Measurements from ENCODE around the gene ARL6IP1. TPM values are rescaled to one million over a fixed set of nuclear protein-coding genes. Genes with fewer than 3 reads are reported as not detected.
"Not testable (repeated sequence)": the region's sequence is repeated elsewhere in the genome, so short reads cannot be mapped to it uniquely, and the experiment has no call there.

Gene ARL6IP1
- total RNA-seq, 2 donors from 2014 or later = 120 to 133 TPM

DNA sequence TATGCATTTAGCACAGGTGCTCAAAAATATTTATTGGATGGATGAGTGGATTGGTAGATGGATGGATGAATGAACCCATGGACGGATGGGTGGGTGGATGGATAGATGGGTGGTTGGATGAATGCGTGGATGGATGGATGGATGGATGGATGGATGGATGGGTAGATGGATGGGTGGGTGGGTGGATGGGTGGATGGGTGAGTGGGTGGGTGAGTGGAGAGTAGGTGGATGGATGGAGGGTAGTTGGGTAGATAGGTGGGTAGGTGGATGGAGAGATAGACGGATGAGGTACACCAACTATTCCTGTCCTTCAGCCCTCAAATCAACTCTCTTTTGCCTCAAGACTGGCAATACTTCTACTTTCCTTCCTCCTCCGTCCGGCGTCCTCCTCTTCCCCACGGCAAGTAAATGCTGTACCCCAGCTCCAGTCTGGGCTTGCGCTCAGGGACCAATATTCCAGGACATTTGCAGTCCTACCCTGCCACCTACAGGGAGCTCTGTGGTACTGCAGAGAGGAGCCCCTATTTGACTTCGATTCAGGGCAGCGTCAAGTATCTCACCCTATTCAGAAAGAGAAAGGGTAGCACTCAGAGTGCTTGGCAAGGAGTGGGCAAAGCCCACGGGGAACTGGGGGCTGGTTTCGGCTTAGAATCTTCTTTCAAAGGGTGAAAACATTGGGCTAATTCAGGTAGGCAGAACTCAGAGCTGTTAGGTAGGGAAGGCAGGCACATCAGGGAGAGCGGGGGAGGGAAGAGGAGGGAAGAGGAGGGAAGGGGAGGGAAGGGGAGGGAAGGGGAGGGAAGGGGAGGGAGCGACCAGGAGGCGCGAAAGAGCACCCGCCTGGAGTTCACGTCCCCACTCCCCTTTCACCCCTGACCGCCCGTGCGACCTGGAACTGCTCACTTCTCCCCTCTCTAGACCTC lies 41.5 kb downstream of the ARL6IP1 start:
- H3K36me3 Mint-ChIP-seq (ENCODE audit: low read depth); H3K9me3 Mint-ChIP-seq; H3K27ac Mint-ChIP-seq; H3K27me3 Mint-ChIP-seq: not testable (repeated sequence)
- peak overlapping the region; percentile 11 for H3K4me3 Mint-ChIP-seq
- ATAC-seq (replicated peaks) = peak; percentile 52
- peaks cover 15% of the 10 kb centered on the region for H3K4me1 Mint-ChIP-seq

GRCh38 chr16:18757960-18758660 lies 43.2 kb downstream of the ARL6IP1 start:
- H3K27ac Mint-ChIP-seq; H3K9me3 Mint-ChIP-seq; H3K36me3 Mint-ChIP-seq (ENCODE audit: low read depth); H3K27me3 Mint-ChIP-seq: not testable (repeated sequence)
- Mint-ChIP-seq H3K4me3 (peak overlapping the region; percentile 70), H3K4me1 (peaks cover 15% of the 10 kb centered on the region)
- peak; percentile 57 for ATAC-seq (replicated peaks)

DNA sequence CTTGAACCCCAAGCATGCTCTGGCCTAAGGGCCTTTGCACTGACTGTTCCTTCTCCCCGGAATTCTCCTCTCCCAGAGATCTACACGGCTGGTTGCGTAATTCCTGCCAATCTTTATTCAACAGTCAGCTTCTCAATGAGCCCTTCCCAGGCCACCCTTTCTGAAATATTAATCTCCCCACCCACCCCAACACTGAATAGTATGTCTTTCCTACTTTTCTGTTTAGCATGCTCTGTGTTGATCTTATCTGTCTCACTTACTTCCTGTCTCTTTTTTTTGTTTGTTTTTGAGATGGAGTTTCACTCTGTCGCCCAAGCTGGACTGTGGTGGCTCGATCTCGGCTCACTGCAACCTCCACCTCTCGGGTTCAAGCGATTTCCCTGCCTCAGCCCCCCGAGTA lies 44.7 kb downstream of the ARL6IP1 start:
- H3K4me1 Mint-ChIP-seq = peaks cover 15% of the 10 kb centered on the region
- not testable (repeated sequence) for H3K9me3 Mint-ChIP-seq; H3K27me3 Mint-ChIP-seq; ATAC-seq (replicated peaks); H3K36me3 Mint-ChIP-seq (ENCODE audit: low read depth)
- H3K27ac Mint-ChIP-seq = peak overlapping the region; percentile 90
- H3K4me3 Mint-ChIP-seq = peak overlapping the region; percentile 70

DNA sequence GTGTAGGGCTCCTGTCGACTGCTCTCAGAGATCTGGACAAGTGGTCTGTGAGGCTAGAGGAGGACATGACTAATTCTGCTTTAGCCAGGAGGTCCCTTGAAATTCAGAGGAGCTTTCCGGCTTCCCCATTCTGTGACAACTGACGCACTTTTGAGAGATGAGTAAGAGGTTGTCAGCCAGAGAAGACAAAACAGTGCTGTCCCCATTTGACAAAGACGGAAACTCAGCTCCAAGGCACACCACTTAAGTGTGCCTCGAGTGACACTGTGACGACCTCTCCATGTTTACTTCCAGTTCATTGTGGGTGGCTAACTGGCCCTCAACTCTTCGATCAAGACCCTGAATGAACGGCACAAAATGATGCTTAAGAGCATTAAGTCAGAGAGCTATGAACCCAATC lies 58.5 kb downstream of the ARL6IP1 start:
- H3K27me3 Mint-ChIP-seq; H3K9me3 Mint-ChIP-seq; H3K4me3 Mint-ChIP-seq; H3K4me1 Mint-ChIP-seq; H3K27ac Mint-ChIP-seq; H3K36me3 Mint-ChIP-seq (ENCODE audit: low read depth): not testable (repeated sequence)
- ATAC-seq (replicated peaks) = peak; percentile 56

Other genes starting within 250 kb of the ARL6IP1 start
- gene NOMO2, start 239.5 kb downstream of the ARL6IP1 start, total RNA-seq = 100 to 1,000 TPM in 1 of 2 donors, 10 to 100 TPM in 1; 67.4 to 141 TPM
- 1,000 to 10,000 TPM; 1,983 to 2,799 TPM for gene RPS15A, start 11.2 kb downstream of the ARL6IP1 start, total RNA-seq
- gene SMG1, start 124.9 kb upstream of the ARL6IP1 start, total RNA-seq = 100 to 1,000 TPM; 166 to 216 TPM
- gene TMC7, start 182.4 kb upstream of the ARL6IP1 start, total RNA-seq = not detected